Natural killer cell (primary cell): ENCODE data around the gene BBS9. TPM values are rescaled to one million over a fixed set of nuclear protein-coding genes. Genes with fewer than 3 reads are reported as not detected.

Source experiments
- ATAC-seq, 3 donors: fragments of 150-1000 bp in 2 of 3; fragments of 200-7000 bp in 1 of 3; cut with Tn5 transposase; 1 replicate in 1 of 3; 2 replicates in 2 of 3; pipeline ENCODE4 v1.10.0; 2021; ENCODE audit warnings: mild to moderate bottlenecking in 2 of 3, moderate library complexity in 2 of 3
- DNase-seq, 2 donors: peaks; one replicate each; pipeline versions ENCODE4 v3.0.0 to v3.0.0-alpha.2; 2013 to 2021; ENCODE audit warnings: mixed read lengths in 1 of 2
- H3K27ac ChIP-seq: one replicate; pipeline ENCODE4 v1.5.1; 2013; ENCODE audit warnings: mild to moderate bottlenecking, low read length
- H3K27me3 ChIP-seq: one replicate; pipeline ENCODE4 v1.6.1; 2013; ENCODE audit warnings: low read length; ENCODE audit not compliant: control insufficient read depth, insufficient read depth
- H3K36me3 ChIP-seq: one replicate; pipeline ENCODE4 v1.6.1; 2013; ENCODE audit warnings: low read length; ENCODE audit not compliant: control insufficient read depth, insufficient read depth
- H3K4me1 ChIP-seq: one replicate; pipeline ENCODE4 v1.6.1; 2013; ENCODE audit warnings: low read length; ENCODE audit not compliant: control insufficient read depth, insufficient read depth
- H3K4me3 ChIP-seq: one replicate; pipeline ENCODE4 v1.5.1; 2013; ENCODE audit warnings: low read length
- H3K9me3 ChIP-seq: one replicate; pipeline ENCODE4 v1.6.1; 2013; ENCODE audit warnings: low read length; ENCODE audit not compliant: control insufficient read depth, insufficient read depth
- H3K27ac Mint-ChIP-seq, 2 donors: one replicate each; pipeline ENCODE4 v1.8.0; 2022; ENCODE audit warnings: mild to moderate bottlenecking in 2 of 2, mixed read lengths in 2 of 2, moderate library complexity in 1 of 2
- H3K27me3 Mint-ChIP-seq, 2 donors: one replicate each; pipeline ENCODE4 v1.8.0; 2022; ENCODE audit warnings: low read depth in 2 of 2, mixed read lengths in 2 of 2
- H3K36me3 Mint-ChIP-seq: one replicate; pipeline ENCODE4 v1.8.0; 2022; ENCODE audit warnings: mixed read lengths
- H3K4me1 Mint-ChIP-seq, 2 donors: one replicate each; pipeline ENCODE4 v1.8.0; 2022; ENCODE audit warnings: mixed read lengths in 2 of 2
- H3K4me3 Mint-ChIP-seq: one replicate; pipeline ENCODE4 v1.8.0; 2022; ENCODE audit warnings: mild to moderate bottlenecking, moderate library complexity, mixed read lengths
- H3K9me3 Mint-ChIP-seq, 2 donors: one replicate each; pipeline ENCODE4 v1.8.0; 2022; ENCODE audit warnings: mixed read lengths in 2 of 2
- CTCF ChIP-seq: fragments of 200-600 bp; IDR thresholded peaks from one replicate; pipeline ENCODE4 v1.8.0; 2022; ENCODE audit warnings: antibody characterized with exemption
- WGBS: methylation state at CpG from one replicate; pipeline ENCODE4 v1.1.7; 2013; ENCODE audit warnings: missing lambda C conversion rate; ENCODE audit not compliant: insufficient coverage; 5-methylcytosine and 5-hydroxymethylcytosine counted together
- intact Hi-C: fragments of 100-400 bp; cut with micrococcal nuclease; formaldehyde crosslinking; loops from one replicate; pipeline ENCODE4 v1.14.2; 2022
- total RNA-seq, 4 donors: library from RNA; stranded (reverse); fragments of 120-200 nt in 1 of 4; gene quantifications; one replicate each; pipeline versions ENCODE4 v1.2.3 to v1.2.4, GENCODE V29; 2013 to 2022

BBS9 gene
- total RNA-seq, 3 donors from 2014 or later (not counting 1 experiment from before 2014, with no cell fraction given) = 25.1 to 34.6 (median 34.4) TPM

- ATAC-seq (no peak), DNase-seq (no peak)
- intact Hi-C loops = no loop called here
- Histone ChIP-seq H3K27ac (no peak overlapping the region), H3K4me1 (no peaks in the 10 kb centered on the region), H3K4me3 (no peak overlapping the region), H3K36me3 (no peaks in the 10 kb centered on the region), H3K27me3 (no peaks in the 10 kb centered on the region), H3K9me3 (peaks cover 5% of the 10 kb centered on the region)
- no peak overlapping the region for H3K4me3 Mint-ChIP-seq
- H3K27me3 Mint-ChIP-seq = no peaks in the 10 kb centered on the region
- H3K36me3 Mint-ChIP-seq = peaks cover 18% of the 10 kb centered on the region
- no peak for TF ChIP-seq CTCF
- no peaks in the 10 kb centered on the region for H3K4me1 Mint-ChIP-seq
- 93% methylated on average over 1 of the region's 1 CpG for WGBS
- peaks cover 6 to 10% of the 10 kb centered on the region in 2 donors for H3K9me3 Mint-ChIP-seq
- H3K27ac Mint-ChIP-seq = no peak overlapping the region
These were observed 157.1 kb downstream of the BBS9 start for GRCh38 chr7:33286501-33286900.

GRCh38 chr7:33287738-33288137, 158.4 kb downstream of the BBS9 start:
- no peak overlapping the region for H3K27ac ChIP-seq
- Mint-ChIP-seq H3K27ac (no peak overlapping the region), H3K27me3 (no peaks in the 10 kb centered on the region), H3K36me3 (peaks cover 18% of the 10 kb centered on the region), H3K4me1 (no peaks in the 10 kb centered on the region), H3K4me3 (no peak overlapping the region), H3K9me3 (peaks cover 6 to 10% of the 10 kb centered on the region in 2 donors)
- no peaks in the 10 kb centered on the region for H3K4me1 ChIP-seq
- WGBS = 96% methylated on average over 3 of the region's 3 CpGs
- intact Hi-C loops = no loop called here
- no peak for TF ChIP-seq CTCF
- peaks cover 5% of the 10 kb centered on the region for H3K9me3 ChIP-seq
- no peak for DNase-seq
- H3K4me3 ChIP-seq = no peak overlapping the region
- no peak for ATAC-seq
- no peaks in the 10 kb centered on the region for H3K36me3 ChIP-seq
- no peaks in the 10 kb centered on the region for H3K27me3 ChIP-seq

DNA sequence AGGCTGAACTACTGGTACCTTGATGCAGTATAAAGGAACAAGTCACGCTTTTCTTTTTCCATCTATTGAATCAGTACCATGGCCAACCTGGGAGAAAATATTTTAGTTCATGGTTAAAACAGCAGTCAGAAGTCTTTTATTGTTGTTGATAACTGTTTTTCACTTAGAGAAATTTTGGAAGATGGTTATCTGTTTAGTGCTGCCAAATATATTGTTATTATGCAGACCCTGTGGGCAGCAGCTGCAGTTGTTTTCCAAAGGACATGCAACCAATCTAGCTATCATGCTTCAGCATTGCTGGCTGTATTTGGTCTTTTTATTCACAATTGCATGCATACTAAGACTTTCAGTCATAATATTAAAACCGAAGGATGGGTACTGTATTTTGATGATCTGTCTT, 169.5 kb downstream of the BBS9 start:
- no peaks in the 10 kb centered on the region for H3K36me3 ChIP-seq
- 100% methylated on average over 1 of the region's 2 CpGs for WGBS
- ATAC-seq (no peak), DNase-seq (no peak)
- H3K4me3 ChIP-seq = no peak overlapping the region
- H3K27me3 ChIP-seq = no peaks in the 10 kb centered on the region
- Mint-ChIP-seq H3K4me1 (no peaks in the 10 kb centered on the region), H3K27ac (no peak overlapping the region), H3K9me3 (peaks cover 7 to 23% of the 10 kb centered on the region in 2 donors), H3K36me3 (peaks cover 19% of the 10 kb centered on the region), H3K4me3 (no peak overlapping the region), H3K27me3 (no peaks in the 10 kb centered on the region)
- no peaks in the 10 kb centered on the region for H3K4me1 ChIP-seq
- no peak for TF ChIP-seq CTCF
- no peak overlapping the region for H3K27ac ChIP-seq
- no peaks in the 10 kb centered on the region for H3K9me3 ChIP-seq
- intact Hi-C loops = no loop called here

GRCh38 chr7:33299425-33299824, 170.1 kb downstream of the BBS9 start:
- no peak overlapping the region for H3K4me3 ChIP-seq
- no peaks in the 10 kb centered on the region for H3K36me3 ChIP-seq
- TF ChIP-seq CTCF = no peak
- H3K27me3 Mint-ChIP-seq = no peaks in the 10 kb centered on the region
- intact Hi-C loops = no loop called here
- WGBS = no CpG with 5 or more reads among the region's 2 CpGs
- H3K4me1 Mint-ChIP-seq = no peaks in the 10 kb centered on the region
- H3K36me3 Mint-ChIP-seq = peaks cover 19% of the 10 kb centered on the region
- no peaks in the 10 kb centered on the region for H3K9me3 ChIP-seq
- H3K27ac ChIP-seq = no peak overlapping the region
- H3K9me3 Mint-ChIP-seq = peaks cover 7 to 23% of the 10 kb centered on the region in 2 donors
- ATAC-seq = no peak
- H3K4me1 ChIP-seq = no peaks in the 10 kb centered on the region
- no peak for DNase-seq
- no peaks in the 10 kb centered on the region for H3K27me3 ChIP-seq
- no peak overlapping the region for H3K27ac Mint-ChIP-seq
- no peak overlapping the region for H3K4me3 Mint-ChIP-seq
